ENCODE measurements around the gene PIK3CD. TPM values are rescaled to one million over a fixed set of nuclear protein-coding genes. Genes with fewer than 3 reads are reported as not detected.

Gene PIK3CD
- total and polyA plus RNA-seq, 4 donors: 4.9 to 9.6 (median 7.9) TPM

DNA sequence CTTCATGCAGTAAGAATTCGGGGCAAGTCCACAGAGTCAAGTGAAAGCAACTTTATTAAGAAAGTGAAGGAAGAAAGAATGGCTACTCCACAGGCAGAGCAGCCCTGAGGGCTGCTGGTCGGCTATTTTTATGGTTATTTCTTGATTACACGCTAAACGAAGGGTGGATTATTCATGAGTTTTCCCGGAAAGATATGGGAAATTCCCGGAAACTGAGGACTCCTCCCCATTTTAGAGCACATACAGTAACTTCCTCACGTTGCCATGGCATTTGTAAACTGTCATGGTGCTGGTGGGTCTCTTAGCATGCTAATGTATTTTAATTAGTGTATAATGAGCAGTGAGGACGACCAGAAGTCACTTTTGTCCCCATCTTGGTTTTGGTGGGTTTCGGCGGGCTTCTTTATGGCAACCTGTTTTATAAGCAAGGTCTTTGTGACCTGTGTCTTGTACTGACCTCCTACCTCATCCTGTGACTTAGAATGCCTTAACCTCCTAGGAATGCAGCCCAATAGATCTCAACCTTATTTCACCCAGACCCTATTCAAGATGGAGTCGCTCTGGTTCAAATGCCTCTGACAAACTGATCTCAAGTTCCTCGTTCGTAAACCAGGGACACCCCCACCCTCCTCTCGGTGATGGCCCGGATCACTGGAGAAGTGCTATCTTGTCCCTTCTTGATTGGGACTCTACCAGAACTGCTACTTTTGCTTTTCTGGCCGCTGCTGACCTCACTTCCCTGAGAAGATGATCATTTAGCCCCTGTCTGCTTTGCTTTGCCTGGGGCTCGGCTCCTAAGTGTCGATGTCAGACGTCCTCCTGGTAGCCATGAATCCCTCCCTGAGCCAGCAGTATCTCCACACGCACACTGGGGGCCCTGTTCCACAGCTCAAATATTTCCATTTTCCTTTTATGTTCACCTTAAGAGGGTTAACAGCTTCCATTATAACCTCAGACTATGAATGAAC lies 123.5 kb downstream of the PIK3CD start:
- H3K27ac ChIP-seq (ENCODE audit: low read depth, low read length): no peak overlapping the region

DNA sequence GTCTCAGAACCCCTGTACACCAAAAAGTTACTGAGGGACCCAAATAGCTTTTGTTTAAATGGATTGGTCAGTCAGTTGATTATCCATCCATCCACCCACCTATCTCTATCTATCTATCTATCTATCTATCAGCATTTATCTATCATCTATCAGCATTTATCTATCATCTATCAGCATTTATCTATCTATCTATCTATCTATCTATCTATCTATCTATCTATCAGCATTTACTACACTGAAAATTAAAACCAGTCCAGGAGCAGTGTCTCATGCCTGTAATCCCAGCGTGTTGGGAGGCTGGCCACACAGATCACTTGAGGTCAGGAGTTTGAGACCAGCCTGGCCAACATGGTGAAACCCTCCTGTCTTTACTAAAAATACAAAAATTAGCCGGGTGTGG lies 125.2 kb downstream of the PIK3CD start:
- peaks cover 10% of the 10 kb centered on the region for H3K36me3 ChIP-seq (ENCODE audit: control insufficient read depth, insufficient read depth, low read length)
- no peaks in the 10 kb centered on the region for H3K4me1 ChIP-seq (ENCODE audit: control insufficient read depth, insufficient read depth, low read length)
- H3K4me3 ChIP-seq (ENCODE audit: low read depth, low read length): no peak overlapping the region
- no peaks in the 10 kb centered on the region for H3K27me3 ChIP-seq (ENCODE audit: control insufficient read depth, insufficient read depth, low read length)
- H3K27ac ChIP-seq (ENCODE audit: low read depth, low read length): no peak overlapping the region
- no peak for DNase-seq (ENCODE audit: low read depth in 4 of 6, low spot score in 6 of 6)
- WGBS (ENCODE audit: insufficient coverage): 100% methylated on average over 1 of the region's 2 CpGs
- no peaks in the 10 kb centered on the region for H3K9me3 ChIP-seq (ENCODE audit: control insufficient read depth, insufficient read depth, low read length)

More for the DNA sequence above, 123.5 kb downstream of the PIK3CD start:
- H3K4me1 ChIP-seq (ENCODE audit: control insufficient read depth, insufficient read depth, low read length): no peaks in the 10 kb centered on the region
- no peaks in the 10 kb centered on the region for H3K9me3 ChIP-seq (ENCODE audit: control insufficient read depth, insufficient read depth, low read length)
- H3K36me3 ChIP-seq (ENCODE audit: control insufficient read depth, insufficient read depth, low read length): peaks cover 17% of the 10 kb centered on the region
- WGBS (ENCODE audit: insufficient coverage): 72% methylated on average over 14 of the region's 20 CpGs
- no peaks in the 10 kb centered on the region for H3K27me3 ChIP-seq (ENCODE audit: control insufficient read depth, insufficient read depth, low read length)
- H3K4me3 ChIP-seq (ENCODE audit: low read depth, low read length): no peak overlapping the region
- no peak for DNase-seq (ENCODE audit: low read depth in 4 of 6, low spot score in 6 of 6)

Other genes starting within 250 kb of the PIK3CD start
- 10 to 100 TPM in 1 of 2 donors, 1 to 10 TPM in 1; 7.5 to 12.1 TPM for gene SLC25A33, start 112.3 kb upstream of the PIK3CD start, total RNA-seq
- gene SLC25A33, start 112.3 kb upstream of the PIK3CD start, polyA plus RNA-seq (ENCODE audit: insufficient read length in 2 of 2): 1 to 10 TPM; 7.8 to 9.1 TPM
- gene TMEM201, start 62.8 kb upstream of the PIK3CD start, total RNA-seq: 1 to 10 TPM; 7.2 to 9.1 TPM
- gene TMEM201, start 62.8 kb upstream of the PIK3CD start, polyA plus RNA-seq (ENCODE audit: insufficient read length in 2 of 2): 10 to 100 TPM; 24.3 to 27.7 TPM
- 100 to 1,000 TPM; 131 to 195 TPM for gene CLSTN1, start 172.2 kb downstream of the PIK3CD start, total RNA-seq
- 100 to 1,000 TPM; 365 to 366 TPM for gene CLSTN1, start 172.2 kb downstream of the PIK3CD start, polyA plus RNA-seq (ENCODE audit: insufficient read length in 2 of 2)